ENCODE data around the gene PARVB.

GRCh38 chr22:44173154-44173553 lies 149.1 kb downstream of the PARVB start:
- TF ChIP-seq CTCF (IDR thresholded peaks at IDR 0.05) (no peak), EZH2 (IDR thresholded peaks at IDR 0.05) (no peak), EZH2phosphoT487 (IDR thresholded peaks at IDR 0.05) (no peak)

All from neural progenitor cell (in vitro differentiated cells).